Loucy (cell line): ENCODE measurements around the gene ENTR1.

Source experiments
- H2AFZ ChIP-seq: fragments of 200-600 bp; sonication (generic); 2 replicates; pipeline ENCODE4 v1.6.0; 2016; ENCODE audit warnings: antibody characterized with exemption, mild to moderate bottlenecking, low read length, moderate library complexity
- H3F3A ChIP-seq: fragments of 200-600 bp; 2 replicates; pipeline ENCODE4 v1.6.0; 2016; ENCODE audit warnings: antibody characterized with exemption, low read depth, mild to moderate bottlenecking
- H3K27me3 ChIP-seq: fragments of 200-600 bp; sonication (generic); 2 replicates; pipeline ENCODE4 v1.6.1; 2014; ENCODE audit warnings: low read length, mild to moderate bottlenecking; ENCODE audit not compliant: insufficient read depth, poor library complexity, severe bottlenecking
- H3K36me3 ChIP-seq: fragments of 200-600 bp; sonication (generic); 2 replicates; pipeline ENCODE4 v1.6.1; 2016; ENCODE audit warnings: low read length; ENCODE audit not compliant: insufficient read depth
- H3K4me1 ChIP-seq: fragments of 200-600 bp; sonication (generic); 2 replicates; pipeline ENCODE4 v1.5.1; 2014; ENCODE audit warnings: low read length, mild to moderate bottlenecking; ENCODE audit not compliant: insufficient read depth, poor library complexity, severe bottlenecking
- H3K4me2 ChIP-seq: fragments of 200-600 bp; sonication (generic); 2 replicates; pipeline ENCODE4 v1.6.0; 2014; ENCODE audit warnings: antibody characterized with exemption, low read length, low read depth, mild to moderate bottlenecking; ENCODE audit not compliant: poor library complexity, severe bottlenecking
- H3K4me3 ChIP-seq: fragments of 200-600 bp; sonication (generic); 2 replicates; pipeline ENCODE4 v1.5.1; 2014; ENCODE audit warnings: low read length, mild to moderate bottlenecking, mixed read lengths; ENCODE audit not compliant: poor library complexity, severe bottlenecking
- H3K79me2 ChIP-seq: fragments of 200-600 bp; sonication (generic); 2 replicates; pipeline ENCODE4 v1.6.1; 2014; ENCODE audit warnings: low read length; ENCODE audit not compliant: insufficient read depth
- H3K9ac ChIP-seq: fragments of 200-600 bp; sonication (generic); 2 replicates; pipeline ENCODE4 v1.6.0; 2014; ENCODE audit warnings: mild to moderate bottlenecking, low read depth, low read length, moderate library complexity; ENCODE audit not compliant: poor library complexity, severe bottlenecking
- H3K9me2 ChIP-seq: fragments of 200-600 bp; sonication (generic); replicated peaks from 2 replicates; pipeline ENCODE4 v1.6.1; 2016; ENCODE audit warnings: low read depth, low read length, mixed read lengths
- H3K9me3 ChIP-seq: fragments of 200-600 bp; sonication (generic); 2 replicates; pipeline ENCODE4 v1.6.1; 2014; ENCODE audit warnings: mild to moderate bottlenecking, antibody characterized with exemption, low read length, low read depth; ENCODE audit not compliant: insufficient read depth
- H4K20me1 ChIP-seq: fragments of 200-600 bp; sonication (generic); 2 replicates; pipeline ENCODE4 v1.6.0; 2014; ENCODE audit warnings: antibody characterized with exemption, low read length, mild to moderate bottlenecking; ENCODE audit not compliant: insufficient read depth, poor library complexity, severe bottlenecking
- EZH2phosphoT487 ChIP-seq: fragments of 200-600 bp; IDR thresholded peaks from 2 replicates; pipeline ENCODE4 v1.6.1; 2018; ENCODE audit warnings: antibody characterized with exemption, mild to moderate bottlenecking, moderate library complexity, borderline replicate concordance
- TF ChIP-seq, protein P1 (sequence below): fragments of 200-600 bp; sonication (generic); conservative IDR thresholded peaks from 2 replicates; pipeline ENCODE4 v1.5.1; 2014; ENCODE audit warnings: mild to moderate bottlenecking, antibody characterized with exemption, low read length

The ENTR1 gene

DNA sequence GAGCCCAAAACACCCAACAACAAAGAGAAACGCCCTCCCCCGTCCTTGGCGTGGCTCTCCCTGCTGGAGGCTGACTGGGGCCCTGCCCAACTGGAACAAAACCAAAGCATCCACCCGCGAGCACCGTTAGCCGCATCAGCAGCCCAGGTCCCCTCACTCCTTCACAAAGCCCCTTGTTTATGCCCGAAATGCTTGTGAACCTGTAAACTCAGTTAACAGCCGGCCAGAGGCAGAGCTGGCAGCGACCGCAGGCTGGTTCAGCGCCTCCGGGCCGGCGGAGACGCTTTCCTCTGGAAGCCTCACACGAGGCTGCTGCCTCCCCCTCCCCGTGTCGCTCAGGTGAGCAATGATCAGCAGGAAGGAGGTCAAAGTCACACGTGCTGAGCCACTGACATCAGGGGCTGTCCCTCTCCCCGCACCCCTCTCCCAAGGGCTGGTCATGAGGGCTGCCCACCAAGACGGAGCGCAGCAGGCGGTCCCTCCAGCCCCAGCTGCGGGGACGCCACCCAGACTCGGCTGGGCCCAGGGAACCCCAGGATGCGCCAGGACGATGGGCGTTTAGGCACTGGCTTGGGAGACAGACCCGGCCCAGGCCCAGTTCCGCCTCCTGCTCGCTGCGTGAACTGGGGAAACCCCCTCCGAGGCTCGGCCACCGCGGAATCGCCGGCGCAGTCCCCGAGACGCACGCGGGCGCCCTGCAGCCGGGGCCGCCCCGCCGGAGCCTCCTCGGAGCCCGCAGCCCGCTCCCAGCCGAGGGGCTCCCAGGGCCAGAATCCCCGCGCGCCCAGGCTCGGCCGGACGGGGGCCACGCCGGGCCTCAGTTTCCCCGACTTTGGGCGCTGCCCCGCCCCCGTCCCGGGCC lies 11.0 kb downstream of the ENTR1 start:
- Histone ChIP-seq H3K79me2 (peaks cover 30% of the 10 kb centered on the region), H3K9me2 (no peaks in the 10 kb centered on the region), H3K9me3 (no peaks in the 10 kb centered on the region), H3K4me3 (peak overlapping the region; percentile 90), H3K27me3 (no peaks in the 10 kb centered on the region), H2AFZ (peak overlapping the region; percentile 79; the same call in 1 of the 2 replicates), H4K20me1 (peaks cover 21% of the 10 kb centered on the region), H3K4me1 (peaks cover 32% of the 10 kb centered on the region), H3K36me3 (peaks cover 23% of the 10 kb centered on the region; the same call in 1 of the 2 replicates), H3K4me2 (peak overlapping the region; percentile 85), H3K9ac (peak overlapping the region; percentile 75), H3F3A (0 out of 2 replicates have a peak, but pooled peaks cover 2% of the 10 kb centered on the region)
- TF ChIP-seq, protein P1, sequence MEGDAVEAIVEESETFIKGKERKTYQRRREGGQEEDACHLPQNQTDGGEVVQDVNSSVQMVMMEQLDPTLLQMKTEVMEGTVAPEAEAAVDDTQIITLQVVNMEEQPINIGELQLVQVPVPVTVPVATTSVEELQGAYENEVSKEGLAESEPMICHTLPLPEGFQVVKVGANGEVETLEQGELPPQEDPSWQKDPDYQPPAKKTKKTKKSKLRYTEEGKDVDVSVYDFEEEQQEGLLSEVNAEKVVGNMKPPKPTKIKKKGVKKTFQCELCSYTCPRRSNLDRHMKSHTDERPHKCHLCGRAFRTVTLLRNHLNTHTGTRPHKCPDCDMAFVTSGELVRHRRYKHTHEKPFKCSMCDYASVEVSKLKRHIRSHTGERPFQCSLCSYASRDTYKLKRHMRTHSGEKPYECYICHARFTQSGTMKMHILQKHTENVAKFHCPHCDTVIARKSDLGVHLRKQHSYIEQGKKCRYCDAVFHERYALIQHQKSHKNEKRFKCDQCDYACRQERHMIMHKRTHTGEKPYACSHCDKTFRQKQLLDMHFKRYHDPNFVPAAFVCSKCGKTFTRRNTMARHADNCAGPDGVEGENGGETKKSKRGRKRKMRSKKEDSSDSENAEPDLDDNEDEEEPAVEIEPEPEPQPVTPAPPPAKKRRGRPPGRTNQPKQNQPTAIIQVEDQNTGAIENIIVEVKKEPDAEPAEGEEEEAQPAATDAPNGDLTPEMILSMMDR = no peak
- no peak for TF ChIP-seq EZH2phosphoT487

DNA sequence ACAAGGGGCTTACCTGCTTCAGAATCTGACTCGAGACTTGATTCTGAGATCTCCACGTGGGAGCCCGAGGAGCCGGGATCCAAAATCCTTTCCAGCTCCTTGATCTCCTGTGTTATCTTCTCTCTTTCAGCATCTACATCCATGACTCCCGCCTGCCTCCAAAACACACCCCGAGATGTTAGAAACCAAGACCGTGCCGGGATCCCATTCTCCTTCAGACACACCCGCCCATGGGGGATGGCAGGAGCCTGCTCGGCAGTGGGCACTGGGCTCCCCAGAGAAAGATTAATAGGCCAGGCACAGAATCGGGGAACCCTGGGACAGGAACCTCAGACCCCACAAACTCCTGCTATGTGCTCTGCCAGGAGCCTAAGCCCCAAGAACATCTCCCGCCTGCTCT lies 12.1 kb downstream of the ENTR1 start:
- H4K20me1 ChIP-seq = peaks cover 21% of the 10 kb centered on the region
- H3K9me3 ChIP-seq = no peaks in the 10 kb centered on the region
- peaks cover 21% of the 10 kb centered on the region for H3K4me1 ChIP-seq
- no peaks in the 10 kb centered on the region for H3K9me2 ChIP-seq
- H3K4me2 ChIP-seq = peak overlapping the region; percentile 85
- H3K9ac ChIP-seq = peak overlapping the region; percentile 75
- H3K79me2 ChIP-seq = peaks cover 27% of the 10 kb centered on the region
- H3K27me3 ChIP-seq = no peaks in the 10 kb centered on the region
- peak overlapping the region; percentile 90 for H3K4me3 ChIP-seq
- H3F3A ChIP-seq = no peaks in the 10 kb centered on the region
- no peak for TF ChIP-seq EZH2phosphoT487
- TF ChIP-seq, protein P1 = no peak
- H3K36me3 ChIP-seq = peaks cover 29% of the 10 kb centered on the region; the same call in 1 of the 2 replicates
- no peak overlapping the region for H2AFZ ChIP-seq

DNA sequence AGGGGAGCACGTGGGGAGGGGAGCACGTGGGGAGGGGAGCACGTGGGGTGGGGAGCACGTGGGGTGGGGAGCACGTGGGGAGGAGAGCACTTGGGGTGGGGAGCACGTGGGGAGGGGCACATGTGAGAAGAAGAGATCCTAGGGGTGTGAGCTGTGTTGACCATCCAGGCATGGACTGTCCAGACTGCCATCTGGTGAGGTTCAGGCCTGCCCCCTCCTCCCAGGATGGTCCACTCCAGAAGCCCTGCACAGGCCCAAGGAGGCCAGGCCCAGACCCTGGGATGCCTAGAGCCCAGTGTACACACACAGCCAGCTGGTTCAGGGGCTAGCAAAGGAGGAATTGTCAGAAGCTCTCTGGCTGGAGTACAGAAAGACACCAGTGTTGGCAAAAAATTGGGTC lies 12.8 kb downstream of the ENTR1 start:
- Histone ChIP-seq H3K9ac (no peak overlapping the region), H3K79me2 (peaks cover 27% of the 10 kb centered on the region), H4K20me1 (peaks cover 21% of the 10 kb centered on the region), H3K4me1 (peaks cover 18% of the 10 kb centered on the region), H3K9me3 (no peaks in the 10 kb centered on the region), H3K4me3 (no peak overlapping the region), H2AFZ (no peak overlapping the region), H3K36me3 (peaks cover 29% of the 10 kb centered on the region; the same call in 1 of the 2 replicates), H3K27me3 (no peaks in the 10 kb centered on the region), H3K4me2 (no peak overlapping the region), H3F3A (no peaks in the 10 kb centered on the region), H3K9me2 (no peaks in the 10 kb centered on the region)
- no peak for TF ChIP-seq EZH2phosphoT487
- TF ChIP-seq, protein P1 = no peak
